Measurements from ENCODE around the gene GFY. TPM values are rescaled to one million over a fixed set of nuclear protein-coding genes. Genes with fewer than 3 reads are reported as not detected.

GFY gene, protein sequence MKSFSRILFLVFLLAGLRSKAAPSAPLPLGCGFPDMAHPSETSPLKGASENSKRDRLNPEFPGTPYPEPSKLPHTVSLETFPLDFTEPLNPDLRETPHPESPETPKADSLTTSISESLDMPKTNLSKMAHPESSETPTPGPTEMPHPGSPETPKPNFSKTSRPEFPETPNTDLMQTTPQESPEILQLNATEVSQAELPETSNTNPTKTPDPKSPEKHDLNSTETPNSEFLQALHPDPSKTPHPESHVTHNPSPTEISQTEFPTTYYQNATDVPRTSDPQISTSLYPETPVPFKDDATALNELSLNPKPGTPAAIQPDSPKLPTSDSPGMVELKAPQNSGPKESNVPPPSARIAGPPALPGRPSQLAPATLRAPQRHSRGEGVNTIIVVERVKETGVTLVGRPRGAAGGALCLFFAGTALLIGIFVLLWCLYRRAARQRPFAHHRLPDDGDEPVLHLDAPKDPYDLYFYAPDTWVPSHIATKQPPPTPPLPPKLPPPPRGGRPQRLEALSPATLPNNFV
- total RNA-seq = not detected in 2 replicates

DNA sequence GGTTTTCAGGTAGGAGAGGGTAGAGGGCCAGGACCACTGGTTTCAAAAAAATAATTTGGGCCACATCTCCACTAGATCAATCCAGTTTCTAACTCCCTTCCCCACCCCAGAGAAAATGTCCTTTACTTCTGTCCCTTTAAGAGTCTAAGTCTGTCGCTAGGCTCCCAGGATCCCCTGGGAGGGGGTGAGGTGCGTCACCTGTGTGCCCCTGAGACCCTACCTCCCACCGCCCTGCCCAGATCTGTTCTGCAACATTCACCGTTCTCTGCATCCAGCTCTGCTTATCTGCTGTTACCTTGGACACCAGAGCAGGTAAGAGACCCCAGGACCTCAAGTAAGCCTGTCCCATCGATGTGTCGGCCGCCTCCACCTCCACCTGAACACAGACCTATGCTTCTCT, at the start of gene GFY:
TSS of gene GFY (plus strand) at position 211 of the 400 bp plus-strand sequence. CDS start 1,043 bp downstream, outside the sequence.

DNA sequence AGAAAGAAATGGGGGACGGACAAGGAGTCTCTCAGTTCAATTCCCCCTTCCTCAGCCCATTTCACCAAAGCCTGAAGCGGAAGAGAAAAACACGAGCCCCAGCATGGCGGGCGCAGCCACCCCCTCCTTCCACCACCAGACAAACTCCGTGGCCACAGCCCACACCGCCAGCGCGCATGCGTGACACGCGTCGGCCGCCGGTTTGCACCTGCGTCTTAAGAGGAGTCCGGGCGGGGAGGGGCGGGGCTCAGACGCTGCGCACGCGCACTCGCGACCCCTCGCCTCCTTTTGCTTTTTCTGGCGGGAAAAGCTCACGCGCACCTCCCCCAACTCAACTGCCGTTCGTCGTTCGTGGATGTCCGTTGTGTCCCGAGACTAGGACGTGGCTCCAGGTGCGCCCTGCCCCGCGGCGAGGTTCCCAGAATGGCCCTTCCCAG, 37.2 kb upstream of the GFY start, which contains the start of gene KASH5:
TSS of gene KASH5 (plus strand) at position 314 of the 437 bp plus-strand sequence. CDS start 2,635 bp downstream, outside the sequence.

DNA sequence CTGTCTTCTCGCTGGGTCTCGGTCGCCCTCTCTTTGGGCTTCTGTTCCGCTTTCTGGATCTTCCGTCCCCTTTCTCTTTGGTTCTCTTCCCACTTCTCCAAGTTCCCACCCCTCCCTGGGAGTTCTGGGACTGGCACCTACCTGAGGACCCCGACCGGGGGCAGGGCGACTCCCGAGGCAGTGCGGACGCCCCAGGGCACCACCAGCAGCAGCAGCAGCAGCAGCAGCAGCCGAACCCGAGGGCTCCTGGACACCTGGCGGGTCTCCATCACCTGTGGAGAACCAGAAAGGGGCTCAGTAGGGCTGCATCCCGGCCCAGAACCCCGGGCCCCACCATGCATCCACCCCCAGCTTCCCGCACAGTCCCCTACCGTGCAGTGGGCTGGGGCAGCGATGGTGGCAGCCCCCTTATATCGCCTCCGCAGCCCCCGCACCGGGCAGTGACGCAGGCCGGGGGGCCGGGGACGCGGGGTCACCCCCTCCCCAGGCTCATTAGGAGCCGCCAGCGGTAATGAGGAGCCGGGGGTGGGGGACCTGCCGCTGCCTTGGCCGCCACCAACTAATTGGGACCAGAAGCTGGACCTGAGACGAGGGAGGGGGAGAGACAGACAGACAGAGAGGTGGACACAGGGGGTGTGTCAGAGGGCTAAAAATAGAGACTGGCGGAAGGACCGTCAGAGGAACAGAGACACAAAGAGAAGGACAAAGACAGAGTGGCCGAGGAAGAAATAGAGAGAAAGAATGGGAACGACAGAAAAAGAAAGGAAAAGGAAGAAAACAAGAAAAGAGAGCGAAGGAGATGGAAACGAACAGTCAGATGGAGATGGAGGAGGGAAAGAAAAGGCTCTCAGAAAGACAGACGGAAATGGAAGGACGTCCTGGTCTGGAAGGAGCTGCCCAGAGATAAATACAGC, 1.9 kb upstream of the GFY start, which contains the start of gene PTH2:
TSS of gene PTH2 (minus strand) at position 371 of the 914 bp plus-strand sequence. CDS start at position 269, 102 bp downstream.

DNA sequence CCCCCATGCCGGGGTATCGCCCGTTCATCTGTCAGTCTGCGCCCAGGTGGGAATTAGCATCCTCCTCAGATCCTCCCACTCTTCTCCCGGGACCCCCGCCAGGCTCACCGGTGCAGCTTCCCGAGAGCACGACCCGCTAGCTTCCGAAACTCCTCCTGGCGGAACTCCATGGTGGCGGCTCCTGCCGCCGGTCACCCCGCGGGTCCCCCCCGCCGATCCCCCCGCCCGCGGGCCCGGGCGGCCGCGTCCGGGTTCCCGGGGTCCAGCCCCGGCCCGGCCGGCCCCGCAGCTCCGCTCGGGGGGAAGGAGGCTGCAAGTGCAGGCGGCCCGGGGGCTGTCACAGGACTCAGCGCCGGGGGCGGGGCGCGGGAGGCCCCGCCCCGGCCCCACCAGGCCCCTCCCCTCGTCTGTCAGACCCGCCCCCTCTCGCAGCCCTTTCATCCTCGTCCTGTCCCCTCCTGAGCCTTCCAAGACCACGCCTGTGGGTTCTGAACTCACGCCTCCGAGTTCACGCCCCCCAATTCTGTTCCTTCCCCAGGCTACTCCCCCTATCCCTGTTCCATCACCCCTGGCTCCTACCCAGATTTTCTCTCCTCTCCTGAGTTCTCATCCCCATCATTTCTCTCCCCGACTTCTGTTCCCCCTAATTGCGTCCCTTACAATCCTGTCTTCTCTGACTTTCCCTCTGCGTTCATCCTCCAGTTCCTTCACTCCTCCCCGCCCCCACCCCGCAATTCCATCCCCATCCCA, 16.2 kb downstream of the GFY start, which contains the start of gene SLC17A7:
TSS of gene SLC17A7 (minus strand) at position 318 of the 750 bp plus-strand sequence. CDS start at position 170, 148 bp downstream.

DNA sequence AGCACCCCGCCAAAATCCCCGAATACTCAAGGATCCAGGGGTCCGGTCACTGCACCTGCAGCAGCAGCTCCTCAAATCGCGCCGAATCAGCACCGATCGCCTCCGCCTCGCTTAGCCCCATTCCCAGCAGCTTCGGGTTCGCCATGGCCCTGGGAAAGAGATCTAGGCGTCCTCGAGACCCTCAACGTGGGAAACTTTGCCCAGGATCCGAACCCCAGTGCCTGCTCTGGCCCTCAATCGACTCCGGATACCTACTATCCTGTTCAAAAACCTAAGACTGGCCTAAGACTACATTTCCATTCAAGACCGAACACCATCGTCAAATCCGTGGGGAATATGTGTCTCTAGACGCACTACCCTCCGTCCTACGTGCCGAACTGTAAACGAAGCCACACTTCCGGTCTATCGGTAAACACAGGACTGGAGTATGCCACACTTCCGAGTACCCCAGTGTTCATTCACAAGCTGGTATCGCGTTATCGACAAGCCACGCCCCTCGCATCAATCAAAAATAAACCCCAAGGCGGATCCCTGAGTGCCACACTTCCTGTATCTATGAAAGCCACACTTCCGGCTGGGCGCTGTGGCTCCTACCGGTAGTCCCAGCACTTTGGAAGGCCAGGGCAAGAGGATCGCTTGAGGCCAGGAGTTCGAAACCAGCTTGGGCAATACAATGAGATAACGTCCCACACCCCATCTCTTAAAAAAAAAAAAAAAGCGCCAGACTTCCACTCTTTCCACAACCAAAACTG, 26.4 kb downstream of the GFY start, which contains the start of gene PIH1D1:
TSS of gene PIH1D1 (minus strand) at position 385 of the 752 bp plus-strand sequence. CDS start at position 145, 240 bp downstream.

DNA sequence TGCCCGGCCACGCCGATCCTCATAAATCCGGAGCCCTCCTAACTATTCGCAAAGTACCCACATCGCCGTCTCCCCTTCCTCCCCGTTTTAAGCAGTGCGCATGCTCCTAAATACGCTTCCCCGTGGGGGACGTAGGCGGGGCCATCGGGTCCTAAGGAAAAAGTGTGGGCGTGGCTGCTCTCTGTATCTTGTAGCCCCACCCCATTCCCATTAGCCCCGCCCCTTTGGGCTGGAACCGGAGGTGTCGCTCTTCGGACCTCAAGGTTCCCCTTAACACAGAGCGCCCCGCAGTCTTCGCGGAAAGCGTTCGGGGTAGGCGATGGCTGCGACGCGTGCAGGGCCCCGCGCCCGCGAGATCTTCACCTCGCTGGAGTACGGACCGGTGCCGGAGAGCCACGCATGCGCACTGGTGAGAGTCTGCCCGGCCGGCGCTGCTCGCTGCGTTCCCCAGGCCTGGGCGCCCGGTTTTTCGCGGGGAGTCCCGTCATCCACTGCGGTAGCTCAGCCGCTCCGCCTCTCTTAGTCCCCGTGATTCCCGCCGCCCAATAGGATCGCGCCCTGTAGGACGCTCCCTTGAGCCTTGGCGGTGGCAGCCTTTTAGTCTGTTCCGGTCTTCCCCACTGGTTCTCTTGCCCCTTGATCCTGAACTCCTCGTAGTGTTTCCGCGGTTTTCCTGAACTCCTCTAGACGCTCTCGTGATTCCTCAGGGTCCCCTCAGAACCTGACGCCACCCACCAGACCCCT, 28.0 kb downstream of the GFY start, which contains the start of gene ALDH16A1:
TSS of gene ALDH16A1 (plus strand) at position 213 of the 744 bp plus-strand sequence. CDS start at position 320, 107 bp downstream.

DNA sequence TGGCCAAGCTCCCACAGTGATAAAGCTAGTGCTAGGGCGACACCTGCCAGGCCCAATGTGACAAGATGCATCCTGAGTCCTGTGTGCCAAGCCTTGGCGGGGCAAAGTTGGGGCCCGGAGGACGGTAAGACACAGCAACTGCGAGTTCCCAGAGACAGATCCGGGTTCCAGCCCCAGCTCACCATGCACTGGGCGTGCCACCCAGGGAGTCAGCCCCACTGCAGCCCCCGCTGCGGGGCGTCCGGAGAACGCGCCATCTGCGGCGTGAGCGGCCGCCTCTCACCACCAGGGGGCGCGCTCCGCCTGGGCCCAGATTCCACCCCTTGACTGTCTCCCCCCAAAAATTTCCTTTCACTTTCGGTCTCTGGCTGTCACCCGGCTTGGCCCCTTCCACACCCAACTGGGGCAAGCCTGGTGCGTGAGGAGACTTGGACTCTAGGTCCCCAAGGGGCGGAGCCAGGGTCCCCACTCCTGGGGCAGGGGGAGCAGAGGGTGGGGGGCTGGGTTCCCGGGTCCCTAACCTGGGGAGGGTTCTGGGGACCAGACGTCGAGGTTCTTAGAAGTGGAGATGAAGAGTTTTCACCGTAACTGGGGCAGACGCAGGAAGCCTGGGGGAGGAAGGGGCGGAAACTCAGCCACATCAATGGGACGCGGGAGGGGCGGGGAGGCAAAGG, 48.8 kb downstream of the GFY start, which contains the start of gene FLT3LG:
TSS of gene FLT3LG (plus strand) at position 348 of the 674 bp plus-strand sequence. CDS start 425 bp downstream, outside the sequence.

Other genes starting within 250 kb of the GFY start
- under 0.01 and 0.13 TPM in 2 replicates for gene SLC6A16, start 100.2 kb upstream of the GFY start, total RNA-seq
- not detected in 2 replicates for gene CD37, start 90.0 kb upstream of the GFY start, total RNA-seq
- 56.5 and 59.7 TPM in 2 replicates for gene TEAD2, start 63.0 kb upstream of the GFY start, total RNA-seq
- gene DKKL1, start 61.5 kb upstream of the GFY start, total RNA-seq = 0.81 and 2.3 TPM in 2 replicates
- not detected in 2 replicates for gene KASH5, start 37.1 kb upstream of the GFY start, total RNA-seq
- not detected in 2 replicates for gene PTH2, start 1.9 kb upstream of the GFY start, total RNA-seq
- gene SLC17A7, start 16.1 kb downstream of the GFY start, total RNA-seq = under 0.01 TPM in 2 replicates
- 97.8 and 107 TPM in 2 replicates for gene PIH1D1, start 26.4 kb downstream of the GFY start, total RNA-seq
- 37.5 and 43.7 TPM in 2 replicates for gene ALDH16A1, start 27.8 kb downstream of the GFY start, total RNA-seq
- gene FLT3LG, start 48.8 kb downstream of the GFY start, total RNA-seq = 0.81 and 5.7 TPM in 2 replicates
- 3,557 and 5,004 TPM in 2 replicates for gene RPL13A, start 62.2 kb downstream of the GFY start, total RNA-seq
- 3,157 and 4,504 TPM in 2 replicates for gene RPS11, start 71.0 kb downstream of the GFY start, total RNA-seq
- 36.2 and 124 TPM in 2 replicates for gene FCGRT, start 87.3 kb downstream of the GFY start, total RNA-seq
- 88.3 and 94.6 TPM in 2 replicates for gene RCN3, start 102.6 kb downstream of the GFY start, total RNA-seq
- gene NOSIP, start 155.2 kb downstream of the GFY start, total RNA-seq = 135 and 207 TPM in 2 replicates
- gene PRRG2, start 155.9 kb downstream of the GFY start, total RNA-seq = 0.16 and 1.1 TPM in 2 replicates
- gene PRR12, start 165.8 kb downstream of the GFY start, total RNA-seq = 12.1 and 15.8 TPM in 2 replicates
- 71.7 and 112 TPM in 2 replicates for gene RRAS, start 214.8 kb downstream of the GFY start, total RNA-seq
- gene SCAF1, start 216.8 kb downstream of the GFY start, total RNA-seq = 39.8 and 41.7 TPM in 2 replicates
- 86.6 and 127 TPM in 2 replicates for gene IRF3, start 240.5 kb downstream of the GFY start, total RNA-seq
- 20.0 and 67.8 TPM in 2 replicates for gene BCL2L12, start 240.5 kb downstream of the GFY start, total RNA-seq

All from mesangial cell (primary cell).